HG03066 (cell line): ENCODE data around the gene METAP1D.
"Not testable (repeated sequence)": the region's sequence is repeated elsewhere in the genome, so short reads cannot be mapped to it uniquely, and the experiment has no call there.

ENCODE experiments used
- ATAC-seq: cut with Tn5 transposase; IDR thresholded peaks from one replicate; pipeline ENCODE4 v1.9.1; 2021; ENCODE audit warnings: low read depth; ENCODE audit not compliant: unreplicated experiment

The METAP1D gene

DNA sequence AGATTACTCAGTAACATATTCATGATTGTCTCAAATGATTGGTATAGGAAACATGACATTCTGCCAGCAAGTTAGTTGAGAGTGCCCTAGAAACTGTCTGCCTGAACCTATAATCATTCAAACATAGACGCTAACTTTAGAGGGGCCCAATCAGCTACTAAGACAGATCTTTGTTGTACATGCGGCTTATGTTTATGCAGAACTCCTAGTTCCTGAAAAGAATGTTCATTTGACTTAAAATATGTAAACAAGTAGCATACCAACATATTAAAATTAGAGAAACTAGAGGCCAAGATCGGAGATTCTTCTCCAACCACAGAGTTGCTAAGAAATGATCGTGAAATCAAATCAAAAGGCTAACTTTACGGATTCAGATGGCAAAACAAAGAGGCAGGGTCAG lies 4.2 kb upstream of the METAP1D start:
- ATAC-seq = no peak

DNA sequence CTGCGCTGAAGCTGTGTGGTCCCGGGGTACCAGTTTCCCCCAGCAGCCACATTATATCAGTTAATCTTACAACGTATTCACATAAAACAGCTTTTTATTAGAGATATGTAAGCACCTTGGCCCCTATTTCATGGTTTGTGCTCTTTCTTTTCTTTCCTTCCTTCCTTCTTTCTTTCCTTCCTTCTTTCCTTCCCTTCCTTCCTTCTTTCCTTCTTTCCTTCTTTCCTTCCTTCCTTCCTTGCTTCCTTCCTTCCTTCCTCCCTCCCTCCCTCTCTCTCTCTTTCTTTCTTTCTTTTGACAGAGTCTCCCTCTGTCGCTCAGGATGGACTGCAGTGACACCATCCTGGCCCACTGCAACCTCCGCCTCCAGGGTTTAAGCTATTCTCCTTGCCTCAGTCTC lies 3.7 kb upstream of the METAP1D start:
- no peak for ATAC-seq

DNA sequence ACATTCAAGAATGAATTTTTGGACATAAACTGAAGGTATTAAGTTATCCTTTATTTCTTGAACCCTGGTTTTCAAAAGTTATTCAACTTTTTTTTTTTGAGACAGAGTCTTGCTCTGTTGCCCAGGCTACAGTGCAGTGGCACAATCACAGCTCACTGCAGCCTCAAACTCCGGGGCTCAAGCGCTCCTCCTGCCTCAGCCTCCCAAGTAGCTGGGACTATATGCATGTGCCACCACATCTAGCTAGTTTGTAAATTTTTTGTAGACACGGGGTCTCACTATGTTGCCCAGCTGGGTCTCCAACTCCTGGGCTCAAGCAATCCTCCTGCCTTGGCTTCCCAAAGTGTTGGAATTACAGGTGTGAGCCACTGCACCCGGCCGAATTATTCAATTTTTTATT lies 2.7 kb upstream of the METAP1D start:
- ATAC-seq = not testable (repeated sequence)

DNA sequence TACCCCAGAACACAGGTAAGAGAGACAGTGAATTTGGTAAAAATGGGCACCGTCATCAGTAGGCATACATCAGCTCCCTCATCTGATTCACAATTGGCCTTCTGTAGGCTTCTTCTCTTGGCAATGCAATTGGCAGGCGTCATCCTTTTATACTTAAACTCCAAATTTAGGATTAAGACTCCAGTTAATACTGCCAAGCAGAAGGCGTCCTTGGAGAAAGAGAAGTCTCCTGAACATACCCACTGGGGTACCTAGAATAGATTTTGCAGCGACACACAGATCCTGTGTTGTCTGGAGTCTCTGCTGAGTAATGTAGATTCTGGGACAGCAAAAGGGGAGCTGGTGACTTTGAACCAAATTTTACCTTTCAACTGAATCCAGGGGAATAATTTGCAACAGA lies 592 bp upstream of the METAP1D start:
- ATAC-seq = no peak

DNA sequence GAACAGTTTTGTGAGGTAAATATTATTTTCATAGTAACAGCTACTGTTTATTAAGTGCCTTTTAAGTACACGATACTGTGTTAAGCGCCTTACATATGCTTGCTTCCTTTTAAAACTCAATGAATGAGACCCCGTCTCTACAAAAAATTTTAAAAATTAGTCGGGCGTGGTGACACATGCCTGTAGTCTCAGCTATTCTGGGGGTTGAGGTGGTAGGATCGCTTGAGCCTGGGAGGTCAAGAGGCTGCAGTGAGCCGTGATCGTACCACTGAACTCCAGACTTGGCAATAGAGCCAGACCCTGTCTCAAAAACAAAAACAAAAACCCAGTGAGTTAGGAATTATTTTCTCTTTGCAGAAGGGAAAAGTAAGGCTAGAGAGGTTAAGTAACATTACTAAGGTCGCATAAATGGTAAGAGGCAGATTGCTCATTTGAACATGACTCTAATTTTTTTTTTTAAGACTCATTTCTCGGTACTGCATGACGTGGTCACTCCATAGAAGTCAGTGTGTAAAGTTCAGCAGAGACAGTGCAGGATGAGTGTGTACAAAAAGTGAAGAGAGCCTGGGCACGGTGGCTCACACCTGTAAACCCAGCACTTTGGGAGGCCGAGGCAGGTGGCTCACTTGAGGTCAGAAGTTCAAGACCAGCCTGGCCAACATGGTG lies 1.1 kb downstream of the METAP1D start:
- ATAC-seq = no peak

DNA sequence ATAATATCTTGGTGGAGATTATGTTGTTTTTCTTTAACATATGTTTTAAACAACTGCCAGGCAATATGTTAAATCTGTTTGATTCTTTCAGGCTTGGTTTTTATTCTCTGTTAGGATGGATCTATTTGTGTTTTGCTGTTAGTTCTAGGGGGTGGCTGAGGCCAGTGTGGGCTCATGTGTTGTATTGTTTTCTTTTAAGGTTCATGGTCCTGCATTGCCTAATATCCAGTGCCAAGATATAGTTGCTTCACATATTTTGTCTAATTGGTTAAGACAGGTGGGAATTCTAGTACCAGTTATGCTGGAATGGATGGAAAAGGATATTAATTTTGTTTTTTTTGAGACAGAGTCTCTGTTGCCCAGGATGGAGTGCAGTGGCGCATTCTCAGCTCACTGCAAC lies 7.6 kb downstream of the METAP1D start:
- no peak for ATAC-seq

DNA sequence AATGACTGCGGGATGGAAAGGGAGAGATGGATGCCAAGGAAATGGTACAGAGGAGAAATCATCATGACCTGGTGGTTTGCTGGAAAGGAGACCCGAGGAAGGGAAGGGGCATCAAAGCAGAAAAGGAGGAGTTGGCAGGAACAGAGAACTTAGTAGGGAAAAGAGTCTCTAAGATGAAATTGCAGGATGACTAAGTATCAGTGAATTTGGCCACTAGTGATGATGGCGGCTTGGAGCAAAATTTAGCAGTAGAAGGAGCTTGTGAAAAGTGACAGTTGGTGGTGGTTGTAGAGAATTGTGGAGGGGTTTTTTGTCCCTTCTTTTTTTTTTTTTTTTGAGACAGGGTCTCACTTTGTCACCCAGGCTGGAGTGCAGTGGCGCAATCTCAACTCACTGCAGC lies 10.1 kb downstream of the METAP1D start:
- no peak for ATAC-seq

DNA sequence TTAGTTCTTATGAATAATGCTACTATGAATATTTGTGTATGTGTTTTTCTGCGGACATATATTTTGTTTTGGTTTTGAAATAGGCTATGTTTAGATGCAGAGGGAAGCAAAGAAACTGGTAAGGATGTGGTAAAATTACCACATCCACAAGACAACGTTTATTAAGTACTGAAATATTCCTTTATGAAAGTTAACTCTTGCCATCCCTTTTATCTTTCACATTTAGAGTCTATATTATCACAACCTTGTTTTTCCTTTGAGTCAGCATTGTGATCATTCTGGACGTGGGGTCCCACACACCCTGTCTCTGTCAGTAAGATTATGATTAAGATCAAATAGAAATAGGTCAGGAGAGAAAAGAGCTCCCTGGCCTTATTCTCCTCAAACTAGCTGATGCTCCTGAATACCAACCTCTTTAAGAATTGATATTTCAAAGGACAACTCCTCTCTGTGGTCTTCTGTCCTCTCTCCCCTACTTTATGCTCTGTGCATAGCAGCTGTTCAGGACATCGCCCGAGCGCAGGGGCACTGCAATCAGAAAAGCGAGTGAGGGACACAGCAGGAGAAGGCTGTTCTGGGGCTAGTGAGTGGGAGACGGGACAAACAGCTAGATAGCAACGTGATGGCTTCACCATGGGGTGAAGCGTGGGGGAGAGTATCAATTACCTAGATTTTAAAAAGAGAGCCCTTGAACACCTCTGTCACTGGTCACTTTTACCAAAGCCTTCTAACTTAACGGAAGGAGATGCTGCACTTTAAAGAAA lies 12.2 kb downstream of the METAP1D start:
- no peak for ATAC-seq

DNA sequence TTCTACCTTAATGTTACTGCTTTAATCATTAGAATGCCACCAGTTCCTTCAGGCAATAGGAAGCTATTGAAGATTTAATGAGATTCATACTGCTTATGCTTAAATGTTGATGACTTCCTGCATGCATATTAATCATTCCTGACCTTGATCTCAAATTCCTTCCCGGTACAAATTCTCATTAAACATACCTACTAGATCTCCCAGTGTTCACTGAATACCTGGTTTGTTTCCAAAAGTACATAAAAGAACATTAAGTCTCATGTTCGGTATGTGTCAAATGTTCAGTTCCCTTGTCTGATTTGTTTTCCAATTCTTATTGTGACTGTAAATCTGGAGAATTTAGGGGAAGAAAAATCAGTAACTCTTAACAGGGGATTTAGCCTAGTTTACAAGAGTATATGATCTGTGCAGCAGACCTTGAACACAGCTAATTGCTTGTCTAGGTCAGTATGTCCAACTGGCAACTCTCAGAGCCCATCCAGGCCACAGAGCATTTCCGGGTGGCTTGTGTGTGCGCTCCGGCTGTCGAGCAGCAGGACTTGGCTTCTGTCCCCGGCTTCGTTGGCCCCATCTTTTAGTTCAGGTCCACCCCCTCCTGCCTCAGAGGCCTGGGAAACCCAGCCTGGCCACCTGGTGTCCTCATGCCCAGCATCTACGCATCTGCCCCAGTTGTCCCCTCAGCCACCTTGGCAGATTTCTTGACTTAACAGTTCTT lies 13.1 kb downstream of the METAP1D start:
- no peak for ATAC-seq

DNA sequence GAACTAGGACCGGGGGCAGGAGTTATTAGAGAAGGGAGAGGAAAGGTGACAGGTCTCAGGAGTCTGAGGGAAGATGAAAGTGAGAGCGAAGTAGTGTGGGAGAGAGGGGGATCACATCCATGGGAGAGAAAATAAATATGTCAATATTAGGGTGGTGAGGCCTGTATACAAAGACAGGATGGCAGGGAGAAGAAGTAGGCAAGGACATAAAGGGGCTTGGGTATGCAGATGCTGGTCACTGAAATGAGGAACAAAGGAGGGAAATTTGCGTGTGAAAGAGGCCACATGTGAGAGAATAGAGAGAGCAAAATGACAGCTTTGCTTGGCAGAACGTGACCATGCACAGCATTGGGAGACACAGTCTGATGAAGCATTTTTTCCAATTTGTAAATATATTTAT lies 13.6 kb downstream of the METAP1D start:
- no peak for ATAC-seq

DNA sequence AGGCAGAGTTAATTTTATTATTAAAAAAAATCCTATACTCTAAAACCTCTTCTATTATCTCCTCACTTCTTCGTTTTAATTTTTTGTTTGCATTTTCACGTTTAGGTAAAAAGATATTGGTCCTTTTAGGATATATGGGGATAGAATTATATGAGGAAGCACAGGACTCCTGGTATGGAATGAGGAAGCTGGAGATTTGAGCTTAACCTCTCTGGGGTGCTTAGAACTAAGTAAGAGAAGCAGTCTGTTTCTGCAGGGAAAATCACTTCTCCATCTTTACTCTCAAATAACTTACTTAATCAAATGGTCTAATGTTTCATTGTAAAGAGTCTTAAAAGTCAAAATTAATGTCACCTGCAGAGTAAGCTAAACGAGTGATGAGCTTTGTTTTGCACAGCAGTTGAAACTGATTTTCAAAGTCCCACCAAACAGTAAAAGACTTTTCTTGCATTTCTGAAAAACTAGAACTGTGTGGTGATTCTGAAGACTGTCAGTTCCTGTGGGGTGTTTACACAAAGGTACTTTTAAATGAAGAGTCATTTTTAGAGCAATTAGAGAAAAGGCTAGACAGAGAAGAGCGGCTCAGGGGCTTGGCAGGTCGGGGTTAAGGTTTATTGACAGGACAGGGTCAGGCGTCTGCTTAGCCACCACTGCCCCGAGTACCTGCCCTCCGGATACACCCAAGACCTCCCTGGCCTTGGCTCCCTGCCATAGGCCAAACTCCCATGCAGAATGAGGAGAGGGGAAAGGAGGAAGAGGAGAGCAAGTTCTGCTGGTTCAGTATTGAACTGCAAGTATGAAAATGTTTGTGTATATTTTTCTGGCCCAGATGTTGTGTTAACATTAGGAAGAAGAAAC lies 21.6 kb downstream of the METAP1D start:
- ATAC-seq = no peak

DNA sequence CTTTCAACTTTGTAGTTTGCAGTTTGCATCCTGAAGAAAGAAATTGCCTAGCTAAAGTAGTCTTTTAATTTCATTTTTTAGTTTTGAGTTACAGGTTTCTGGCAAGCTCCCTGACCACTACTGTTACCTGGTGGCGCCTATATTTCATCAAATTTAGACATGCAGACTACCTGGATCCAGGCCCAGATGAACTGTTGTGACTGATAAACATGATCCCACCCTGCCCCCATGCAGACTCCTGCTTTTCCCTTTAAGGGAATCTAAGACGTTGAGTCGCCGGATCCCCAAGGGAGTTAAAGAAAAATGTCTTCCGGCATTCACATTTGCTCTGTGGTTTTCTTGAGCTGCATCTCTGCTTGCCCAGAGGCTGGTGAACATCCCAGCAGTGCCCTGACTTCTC lies 22.2 kb downstream of the METAP1D start:
- no peak for ATAC-seq

DNA sequence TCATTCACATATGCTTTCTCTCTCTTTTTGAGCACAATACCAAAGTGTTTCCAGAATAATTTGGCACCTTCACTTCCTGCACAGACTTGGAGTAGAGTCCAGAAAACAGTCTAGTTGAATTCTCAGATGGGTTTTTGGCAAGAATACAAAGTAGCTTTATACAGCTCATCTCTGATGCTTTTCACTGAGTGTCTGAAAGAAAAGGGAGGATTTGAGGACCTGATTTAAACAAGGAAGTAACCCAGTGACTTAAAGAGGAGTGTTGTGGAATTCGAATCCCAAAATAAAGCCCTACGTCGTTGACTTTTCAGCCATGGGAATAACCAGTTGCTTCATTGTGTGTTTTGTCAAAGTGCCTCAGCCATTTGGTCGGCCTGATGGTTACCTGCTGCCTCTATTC lies 31.8 kb downstream of the METAP1D start:
- no peak for ATAC-seq

DNA sequence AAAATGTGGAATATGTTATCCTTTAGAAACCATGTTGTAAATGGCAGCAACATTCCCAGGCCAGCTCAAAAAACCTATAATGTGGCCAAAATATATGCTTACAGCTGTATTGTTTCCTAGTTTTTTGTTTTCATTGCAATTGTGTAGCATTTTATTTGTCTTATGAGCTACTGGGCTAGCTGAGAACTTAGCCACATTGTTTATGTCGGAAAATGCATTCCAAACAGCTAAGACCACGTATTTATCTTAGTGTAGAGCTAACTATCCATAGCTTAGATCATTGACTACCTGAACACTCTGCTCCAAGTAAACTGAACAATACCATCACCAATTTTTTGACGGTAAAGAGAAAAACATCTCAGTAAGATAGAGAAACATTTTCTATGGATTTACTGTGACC lies 38.4 kb downstream of the METAP1D start:
- ATAC-seq = no peak

DNA sequence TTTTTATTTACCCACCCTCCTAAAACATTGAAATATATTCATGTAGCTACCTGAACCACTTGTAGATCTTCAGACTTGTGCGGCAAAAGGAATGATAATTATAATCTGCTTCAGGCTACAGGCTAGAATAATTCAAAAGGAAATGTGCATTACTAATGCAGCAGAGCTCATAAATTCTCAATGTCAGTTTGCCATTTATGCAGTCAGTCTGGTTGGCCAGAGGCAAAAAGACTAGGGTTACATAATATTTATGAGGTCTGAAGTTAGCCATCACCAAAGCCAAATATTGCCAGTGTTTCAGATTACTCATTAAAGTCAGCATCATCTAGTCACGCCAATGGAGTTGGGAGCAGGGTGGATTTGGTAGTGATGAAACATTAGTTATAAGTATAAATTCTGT lies 38.9 kb downstream of the METAP1D start:
- ATAC-seq = no peak

DNA sequence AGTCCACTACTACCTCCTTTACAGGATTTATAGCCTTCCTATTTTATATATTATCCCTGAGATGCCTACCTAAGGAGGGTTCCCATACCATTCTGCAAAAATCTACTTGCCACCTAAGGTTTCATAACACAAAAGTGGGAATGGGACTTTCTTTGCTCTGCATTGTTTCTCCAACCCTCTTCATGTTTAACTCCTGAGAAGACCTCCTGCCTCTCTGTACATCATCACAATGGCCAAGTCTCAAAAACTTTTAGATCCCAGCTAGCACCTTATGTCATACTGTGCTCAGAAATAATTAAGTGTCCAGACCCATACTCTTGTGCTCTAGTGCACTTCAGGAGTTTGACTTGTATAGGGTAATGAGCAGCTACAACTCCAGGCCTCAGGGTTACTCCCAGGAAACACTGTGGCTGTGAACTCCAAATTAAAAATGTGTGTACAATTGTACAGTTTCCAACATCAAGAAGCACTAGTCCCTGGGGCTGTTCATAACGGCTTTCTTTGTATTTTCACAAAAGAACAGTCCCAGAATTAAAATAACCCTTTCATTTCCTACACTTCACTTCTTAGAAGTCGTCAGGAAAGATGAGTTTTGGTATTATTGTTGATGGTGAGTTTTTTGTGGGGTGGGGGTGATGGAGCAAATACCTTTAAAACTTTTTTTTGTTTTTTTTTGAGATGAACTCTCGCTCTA lies 39.4 kb downstream of the METAP1D start:
- no peak for ATAC-seq

DNA sequence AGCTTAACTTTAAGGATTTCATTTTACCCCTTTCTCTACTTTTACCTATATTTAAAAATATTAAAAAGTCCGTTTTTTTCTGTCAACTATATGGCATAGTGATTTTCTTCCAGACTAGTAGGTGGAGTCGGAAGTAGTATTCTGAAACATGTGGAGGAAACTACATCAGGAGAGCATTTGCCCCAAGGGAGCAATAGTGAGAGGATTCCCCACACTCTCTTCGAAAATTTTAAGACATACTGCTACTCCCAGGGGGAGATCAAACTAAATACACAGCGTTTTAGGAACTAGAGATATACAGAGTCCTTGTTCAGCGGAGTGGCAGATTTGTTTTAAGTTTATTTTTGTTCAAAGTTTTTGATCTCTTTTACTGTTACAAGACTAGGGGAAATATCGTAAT lies 40.6 kb downstream of the METAP1D start:
- ATAC-seq = no peak

DNA sequence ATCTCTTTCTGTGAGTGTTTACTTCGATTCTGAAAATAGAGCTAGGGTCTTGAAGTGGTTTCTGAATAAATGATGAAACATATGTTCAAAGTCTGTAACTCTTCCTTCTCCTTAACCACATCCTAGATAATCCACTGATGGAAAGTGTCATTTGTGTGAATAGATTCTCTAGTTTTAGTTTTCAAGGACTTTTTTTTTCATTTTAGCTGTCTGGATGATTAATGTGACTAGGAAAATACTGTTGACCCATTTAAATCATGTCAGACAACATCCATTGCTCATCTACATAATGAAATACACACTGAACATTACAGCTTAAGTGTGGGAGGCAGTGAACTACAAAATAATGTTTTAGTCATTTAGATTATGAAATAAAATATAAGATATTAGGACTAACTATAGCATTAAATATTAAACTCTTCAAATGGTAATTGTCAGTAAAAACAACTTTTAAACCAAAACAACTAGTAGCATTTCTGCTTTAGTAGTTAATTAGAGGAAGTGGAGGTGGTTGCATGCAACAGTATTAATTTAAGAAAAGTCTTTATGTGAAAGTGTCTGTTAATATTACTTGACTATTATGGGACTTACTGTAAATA lies 46.4 kb downstream of the METAP1D start:
- no peak for ATAC-seq

DNA sequence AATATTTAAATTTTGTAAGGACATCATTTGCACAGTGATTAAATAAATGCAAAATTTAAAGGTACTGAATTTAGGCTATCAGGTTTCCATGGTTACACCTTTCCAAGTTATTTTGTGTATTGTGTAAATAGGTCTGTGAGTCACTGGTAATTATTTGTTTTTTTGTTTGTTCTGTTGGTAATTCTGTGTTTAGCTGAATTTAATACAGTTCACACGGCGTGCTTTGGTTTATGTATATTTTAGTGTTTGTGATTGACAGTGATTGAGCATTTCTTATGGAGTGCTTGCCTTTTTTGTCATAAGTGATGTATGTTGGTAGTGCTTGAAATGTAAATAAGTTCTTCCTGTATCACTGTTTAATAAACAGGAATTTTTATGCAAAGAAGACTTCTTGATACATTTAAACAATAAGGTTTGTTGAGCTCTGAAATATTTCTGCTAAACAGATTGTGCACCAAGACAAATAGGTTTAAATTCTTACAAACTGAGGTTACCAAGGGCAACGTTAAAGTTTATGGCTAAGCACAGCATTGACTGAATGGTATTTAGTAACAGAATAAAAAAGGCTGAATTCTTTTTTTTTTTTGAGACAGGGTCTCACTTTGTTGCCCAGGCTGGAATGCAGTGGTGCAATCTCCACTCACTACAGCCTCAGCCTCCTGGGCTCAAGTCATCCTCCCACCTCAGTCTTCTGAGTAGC lies 47.3 kb downstream of the METAP1D start:
- ATAC-seq = no peak
